ENCODE results near the gene LRRC4C.

- TF ChIP-seq CTCF (IDR thresholded peaks at IDR 0.05) (no peak), POLR2A (IDR thresholded peaks at IDR 0.05) (no peak)
Observed at GRCh38 chr11:41320653-41321052, 138.8 kb downstream of the LRRC4C start.

All from gastroesophageal sphincter (tissue), 3 donors.